Activated CD4-positive, alpha-beta T cell treated with anti-CD3 and anti-CD28 coated beads for 24 hours (primary cell): ENCODE data around the gene PSMD2.

Experiments
- DNase-seq, 2 donors: peaks; one replicate each; pipeline ENCODE4 v3.0.0-alpha.2; 2020; ENCODE audit warnings: low read depth in 2 of 2

PSMD2 gene

GRCh38 chr3:184282941-184283340 is 16.1 kb upstream of the PSMD2 start:
- DNase-seq: no peak

GRCh38 chr3:184283681-184284080 is 15.4 kb upstream of the PSMD2 start:
- DNase-seq: no peak

GRCh38 chr3:184284696-184285095 is 14.3 kb upstream of the PSMD2 start:
- DNase-seq: no peak

GRCh38 chr3:184289426-184289938 is 9.6 kb upstream of the PSMD2 start:
- peak; percentile 53 to 64 for DNase-seq

GRCh38 chr3:184290331-184290730 is 8.7 kb upstream of the PSMD2 start:
- no peak for DNase-seq

GRCh38 chr3:184291044-184291737 is 7.8 kb upstream of the PSMD2 start:
- no peak for DNase-seq

- no peak for DNase-seq
Observed at GRCh38 chr3:184291738-184292445, 7.1 kb upstream of the PSMD2 start.

- DNase-seq: no peak
Observed at GRCh38 chr3:184295771-184296170, 3.3 kb upstream of the PSMD2 start.

- no peak for DNase-seq
Observed at GRCh38 chr3:184296616-184297015, 2.4 kb upstream of the PSMD2 start.

- no peak for DNase-seq
Observed at GRCh38 chr3:184299488-184300377, 692 bp downstream of the PSMD2 start.

- no peak for DNase-seq
Observed at GRCh38 chr3:184300378-184300720, 1.3 kb downstream of the PSMD2 start.

GRCh38 chr3:184305577-184305976 is 6.5 kb downstream of the PSMD2 start:
- DNase-seq: no peak

GRCh38 chr3:184306341-184306972 is 7.4 kb downstream of the PSMD2 start:
- DNase-seq: no peak

GRCh38 chr3:184307915-184308314 is 8.9 kb downstream of the PSMD2 start:
- no peak for DNase-seq

- no peak for DNase-seq
Observed at GRCh38 chr3:184308744-184309143, 9.7 kb downstream of the PSMD2 start.

- DNase-seq: no peak
Observed at GRCh38 chr3:184311633-184312032, 12.6 kb downstream of the PSMD2 start.

GRCh38 chr3:184314363-184314699 is 15.3 kb downstream of the PSMD2 start, which contains the start of gene EIF4G1:
EIF4G1 (plus strand) TSS chr3:184314606; CDS start chr3:184315797, 1,191 bp downstream.
- peak; percentile 87 to 91 for DNase-seq

GRCh38 chr3:184314700-184315542 is 15.9 kb downstream of the PSMD2 start:
- DNase-seq: peak; percentile 31 to 36

GRCh38 chr3:184315543-184315867 is 16.5 kb downstream of the PSMD2 start:
- DNase-seq: no peak

GRCh38 chr3:184315871-184316661 is 17.0 kb downstream of the PSMD2 start:
- no peak for DNase-seq
